ENCODE data around the gene ARHGAP23.

The ARHGAP23 gene

DNA sequence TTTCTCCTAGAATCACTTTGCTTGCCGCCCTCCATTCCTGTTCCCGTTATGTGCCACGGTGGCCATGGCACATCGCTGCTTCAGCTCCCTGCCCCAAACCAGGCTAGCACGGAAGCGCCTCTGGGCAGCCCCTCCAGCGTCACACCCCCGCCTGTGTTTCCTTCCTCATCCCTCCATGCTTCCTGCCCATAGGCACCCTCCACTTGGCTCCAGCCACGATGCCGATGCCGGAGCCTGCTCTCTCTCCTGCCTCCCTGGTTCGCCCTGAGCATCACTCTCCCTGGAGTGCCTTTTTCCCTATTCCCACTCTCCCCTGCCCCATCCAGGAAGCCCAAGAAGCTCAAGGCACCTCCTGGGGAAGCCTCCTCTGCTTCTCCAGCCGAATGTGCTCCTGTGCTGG lies 3.2 kb upstream of the ARHGAP23 start:
- H3K4me3 ChIP-seq (ENCODE audit: low read depth, low read length, poor library complexity, severe bottlenecking): no peak overlapping the region

DNA sequence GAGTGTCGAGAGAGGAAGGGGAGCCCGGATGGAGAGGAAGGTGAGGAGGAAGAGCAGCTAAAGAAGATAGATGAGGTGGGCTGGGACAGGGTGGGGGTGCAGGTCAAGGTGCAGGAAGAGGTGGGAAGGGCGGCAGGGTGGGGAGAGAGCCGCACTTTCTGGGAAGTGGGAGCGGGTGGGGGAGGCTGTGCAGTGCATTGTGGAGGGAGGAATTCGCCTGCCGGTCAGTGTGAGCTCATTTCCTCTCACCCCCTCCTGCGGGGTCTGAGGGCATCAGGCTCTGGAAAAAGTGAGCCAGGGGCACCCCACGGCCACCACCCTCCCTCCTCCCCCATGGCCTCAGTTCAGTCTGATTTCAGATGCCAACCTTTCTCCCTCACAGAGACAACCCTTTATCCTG lies 2.5 kb upstream of the ARHGAP23 start:
- Histone ChIP-seq H4K20me1 (ENCODE audit: insufficient read depth, low read length) (no peaks in the 10 kb centered on the region), H3K36me3 (ENCODE audit: insufficient read depth, low read length) (no peaks in the 10 kb centered on the region), H3K79me2 (ENCODE audit: insufficient read depth, low read length) (no peaks in the 10 kb centered on the region), H3K9me3 (ENCODE audit: low read length) (no peaks in the 10 kb centered on the region), H3K9ac (ENCODE audit: low read length) (no peak overlapping the region), H3K27me3 (ENCODE audit: insufficient read depth, low read length) (no peaks in the 10 kb centered on the region), H3K9me2 (ENCODE audit: low read depth, low read length) (no peaks in the 10 kb centered on the region), H3F3A (ENCODE audit: insufficient read depth, low read length) (no peaks in the 10 kb centered on the region), H3K4me3 (ENCODE audit: low read depth, low read length, poor library complexity, severe bottlenecking) (no peak overlapping the region), H3K4me2 (ENCODE audit: low read length) (no peak overlapping the region), H2AFZ (ENCODE audit: low read length) (no peak overlapping the region), H3K4me1 (ENCODE audit: insufficient read depth, low read length, severe bottlenecking) (peaks cover 5% of the 10 kb centered on the region), H3K27ac (ENCODE audit: low read depth, low read length, poor library complexity, severe bottlenecking) (no peak overlapping the region)
- TF ChIP-seq, protein P1, sequence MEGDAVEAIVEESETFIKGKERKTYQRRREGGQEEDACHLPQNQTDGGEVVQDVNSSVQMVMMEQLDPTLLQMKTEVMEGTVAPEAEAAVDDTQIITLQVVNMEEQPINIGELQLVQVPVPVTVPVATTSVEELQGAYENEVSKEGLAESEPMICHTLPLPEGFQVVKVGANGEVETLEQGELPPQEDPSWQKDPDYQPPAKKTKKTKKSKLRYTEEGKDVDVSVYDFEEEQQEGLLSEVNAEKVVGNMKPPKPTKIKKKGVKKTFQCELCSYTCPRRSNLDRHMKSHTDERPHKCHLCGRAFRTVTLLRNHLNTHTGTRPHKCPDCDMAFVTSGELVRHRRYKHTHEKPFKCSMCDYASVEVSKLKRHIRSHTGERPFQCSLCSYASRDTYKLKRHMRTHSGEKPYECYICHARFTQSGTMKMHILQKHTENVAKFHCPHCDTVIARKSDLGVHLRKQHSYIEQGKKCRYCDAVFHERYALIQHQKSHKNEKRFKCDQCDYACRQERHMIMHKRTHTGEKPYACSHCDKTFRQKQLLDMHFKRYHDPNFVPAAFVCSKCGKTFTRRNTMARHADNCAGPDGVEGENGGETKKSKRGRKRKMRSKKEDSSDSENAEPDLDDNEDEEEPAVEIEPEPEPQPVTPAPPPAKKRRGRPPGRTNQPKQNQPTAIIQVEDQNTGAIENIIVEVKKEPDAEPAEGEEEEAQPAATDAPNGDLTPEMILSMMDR (IDR thresholded peaks at IDR 0.05; ENCODE audit: low read length): no peak
- no peak for TF ChIP-seq EZH2 (IDR thresholded peaks at IDR 0.05; ENCODE audit: borderline replicate concordance, low read length)

More for the DNA sequence above, 3.2 kb upstream of the ARHGAP23 start:
- TF ChIP-seq, protein P1 (IDR thresholded peaks at IDR 0.05; ENCODE audit: low read length): no peak
- no peak for TF ChIP-seq EZH2 (IDR thresholded peaks at IDR 0.05; ENCODE audit: borderline replicate concordance, low read length)
- Histone ChIP-seq H3K36me3 (ENCODE audit: insufficient read depth, low read length) (no peaks in the 10 kb centered on the region), H3K4me1 (ENCODE audit: insufficient read depth, low read length, severe bottlenecking) (peaks cover 5% of the 10 kb centered on the region), H4K20me1 (ENCODE audit: insufficient read depth, low read length) (no peaks in the 10 kb centered on the region), H3K9ac (ENCODE audit: low read length) (no peak overlapping the region), H3K27me3 (ENCODE audit: insufficient read depth, low read length) (no peaks in the 10 kb centered on the region), H3K79me2 (ENCODE audit: insufficient read depth, low read length) (no peaks in the 10 kb centered on the region), H3K9me3 (ENCODE audit: low read length) (no peaks in the 10 kb centered on the region), H3F3A (ENCODE audit: insufficient read depth, low read length) (no peaks in the 10 kb centered on the region), H3K4me2 (ENCODE audit: low read length) (no peak overlapping the region), H3K9me2 (ENCODE audit: low read depth, low read length) (no peaks in the 10 kb centered on the region), H2AFZ (ENCODE audit: low read length) (no peak overlapping the region), H3K27ac (ENCODE audit: low read depth, low read length, poor library complexity, severe bottlenecking) (no peak overlapping the region)

DNA sequence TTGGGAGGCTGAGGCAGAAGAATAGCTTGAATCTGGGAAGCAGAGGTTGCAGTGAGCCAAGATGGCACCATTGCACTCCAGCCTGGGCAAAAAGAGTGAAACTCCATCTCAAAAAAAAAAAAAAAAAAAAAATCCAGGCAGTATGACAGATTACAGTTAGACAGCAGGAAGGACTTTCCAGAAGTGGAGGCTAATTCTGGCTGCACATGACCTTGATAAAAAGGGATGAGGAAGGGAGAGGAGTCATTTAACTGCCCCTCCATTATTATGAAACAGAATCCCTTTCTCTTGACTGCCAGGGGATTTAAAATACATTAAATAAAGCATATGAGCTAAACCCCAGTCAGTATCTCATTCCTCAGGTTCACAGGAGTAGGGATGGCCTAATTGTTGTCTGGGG lies 1.8 kb upstream of the ARHGAP23 start:
- no peaks in the 10 kb centered on the region for H3K36me3 ChIP-seq (ENCODE audit: insufficient read depth, low read length)
- no peaks in the 10 kb centered on the region for H4K20me1 ChIP-seq (ENCODE audit: insufficient read depth, low read length)
- H3K4me3 ChIP-seq (ENCODE audit: low read depth, low read length, poor library complexity, severe bottlenecking): no peak overlapping the region
- peaks cover 5% of the 10 kb centered on the region for H3K4me1 ChIP-seq (ENCODE audit: insufficient read depth, low read length, severe bottlenecking)
- no peak overlapping the region for H2AFZ ChIP-seq (ENCODE audit: low read length)
- H3K79me2 ChIP-seq (ENCODE audit: insufficient read depth, low read length): no peaks in the 10 kb centered on the region
- no peak overlapping the region for H3K4me2 ChIP-seq (ENCODE audit: low read length)
- H3K27ac ChIP-seq (ENCODE audit: low read depth, low read length, poor library complexity, severe bottlenecking): no peak overlapping the region
- H3F3A ChIP-seq (ENCODE audit: insufficient read depth, low read length): no peaks in the 10 kb centered on the region
- TF ChIP-seq, protein P1 (IDR thresholded peaks at IDR 0.05; ENCODE audit: low read length): no peak
- no peak for TF ChIP-seq EZH2 (IDR thresholded peaks at IDR 0.05; ENCODE audit: borderline replicate concordance, low read length)
- no peaks in the 10 kb centered on the region for H3K27me3 ChIP-seq (ENCODE audit: insufficient read depth, low read length)
- no peaks in the 10 kb centered on the region for H3K9me2 ChIP-seq (ENCODE audit: low read depth, low read length)
- H3K9me3 ChIP-seq (ENCODE audit: low read length): no peaks in the 10 kb centered on the region
- no peak overlapping the region for H3K9ac ChIP-seq (ENCODE audit: low read length)

Measured in OCI-LY1 (cell line).